Activated T-helper 1 cell treated with anti-CD3 and anti-CD28 coated beads, Interleukin-12 subunit alpha, Interleukin-12 subunit beta, Interleukin-2, Interleukin-4 antibody, amounts not matched to agents 30 ng/mL and 10 ng/mL and 1 ng/mL, durations not matched to agents 14 hours and 24 hours and 36 hours (primary cell): Measurements from ENCODE around the gene TMEM39B. TPM values are rescaled to one million over a fixed set of nuclear protein-coding genes. Genes with fewer than 3 reads are reported as not detected.
"Not testable (repeated sequence)": the region's sequence is repeated elsewhere in the genome, so short reads cannot be mapped to it uniquely, and the experiment has no call there.

Experiments used
- DNase-seq: peaks from one replicate; pipeline ENCODE4 v3.0.0; 2021; ENCODE audit warnings: low spot score
- H3K27ac Mint-ChIP-seq: one replicate; pipeline ENCODE4 v1.8.0; 2021; ENCODE audit warnings: mild to moderate bottlenecking, mixed read lengths
- H3K27me3 Mint-ChIP-seq: one replicate; pipeline ENCODE4 v1.8.0; 2022; ENCODE audit warnings: mild to moderate bottlenecking, moderate library complexity, mixed read lengths; ENCODE audit not compliant: insufficient read depth
- H3K36me3 Mint-ChIP-seq: one replicate; pipeline ENCODE4 v1.8.0; 2021; ENCODE audit warnings: low read depth, mixed read lengths
- H3K4me1 Mint-ChIP-seq: one replicate; pipeline ENCODE4 v1.8.0; 2021; ENCODE audit warnings: low read depth, mixed read lengths
- H3K4me3 Mint-ChIP-seq: one replicate; pipeline ENCODE4 v1.8.0; 2021; ENCODE audit warnings: mild to moderate bottlenecking, moderate library complexity, mixed read lengths
- H3K9me3 Mint-ChIP-seq: one replicate; pipeline ENCODE4 v1.8.0; 2021; ENCODE audit warnings: mixed read lengths
- intact Hi-C: fragments of 100-400 bp; cut with micrococcal nuclease; formaldehyde crosslinking; loops from one replicate; pipeline ENCODE4 v1.15.1; 2024
- total RNA-seq: library from RNA; stranded (reverse); gene quantifications from 2 replicates; pipeline ENCODE4 v1.2.3, GENCODE V29; 2022

TMEM39B gene
- total RNA-seq, 1 donor from 2014 or later, result 38.8 TPM

DNA sequence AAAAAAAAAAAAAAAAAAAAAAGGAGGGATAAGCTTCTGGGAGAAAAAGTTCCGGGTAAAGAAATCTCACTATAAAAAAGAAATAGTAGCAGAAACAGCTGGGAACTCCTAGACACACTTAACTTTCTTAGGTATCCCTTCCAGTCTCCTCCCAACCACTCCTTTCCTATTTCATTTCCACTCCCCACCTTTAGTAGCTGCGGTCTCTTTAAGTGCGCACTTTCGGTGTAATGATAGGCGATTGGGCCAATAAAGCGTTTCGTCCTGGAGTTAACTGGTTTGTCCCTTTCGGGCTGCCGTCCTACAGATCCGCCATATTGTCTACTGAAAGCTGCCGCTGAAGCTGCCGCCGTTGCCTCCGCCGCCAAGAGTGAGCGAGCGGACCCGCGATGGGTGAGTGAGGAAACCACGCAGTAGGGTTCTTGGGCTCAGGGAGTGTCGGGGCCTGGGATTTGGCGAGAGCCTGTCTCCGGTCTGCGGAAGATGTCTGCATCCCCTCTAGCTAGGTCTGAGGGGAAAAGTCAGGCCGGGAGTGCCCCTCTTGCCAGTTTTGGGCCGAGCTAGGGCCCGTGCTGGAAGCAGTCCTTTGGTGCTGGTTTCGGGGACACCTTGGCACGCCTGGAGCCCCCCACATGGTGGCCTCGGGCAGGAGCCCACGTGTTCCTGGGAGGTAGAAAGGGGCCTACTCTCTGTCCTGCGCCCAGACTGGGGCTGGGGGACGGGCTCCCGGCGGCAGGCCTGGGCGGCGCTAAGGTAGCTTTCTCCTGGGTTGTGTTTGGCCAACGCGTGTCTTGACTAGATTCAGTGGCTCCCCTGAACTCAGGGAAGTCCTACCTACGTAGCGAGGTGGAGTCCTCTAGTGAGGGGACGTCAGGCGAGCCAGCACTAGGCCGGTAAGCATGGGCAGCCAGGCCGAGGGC lies 35.3 kb downstream of the TMEM39B start, which contains the start of gene KPNA6:
Gene KPNA6 (plus strand): TSS at position 315 of the 920 bp plus-strand sequence. CDS start 75 bp downstream, at position 390.
- Mint-ChIP-seq H3K27me3 (no peaks in the 10 kb centered on the region), H3K27ac (peak within 1 kb of the TSS; percentile 94), H3K36me3 (peaks cover 10% of the 10 kb centered on the region), H3K4me1 (peaks cover 43% of the 10 kb centered on the region), H3K9me3 (no peaks in the 10 kb centered on the region), H3K4me3 (peak within 1 kb of the TSS; percentile 98)
- intact Hi-C loops, result loop anchor here (1.0 to 5.0 kb wide), 9 partner anchors 35 to 463 kb away; partner anchors contain the start of genes BSDC1, CCDC28B, HDAC1 and PEF1
- peak; percentile 89 for DNase-seq

GRCh38 chr1:32111040-32111623 lies 38.4 kb downstream of the TMEM39B start:
- Mint-ChIP-seq H3K9me3 (no peaks in the 10 kb centered on the region), H3K4me3 (peak overlapping the region; percentile 27), H3K27ac (no peak overlapping the region), H3K4me1 (peaks cover 45% of the 10 kb centered on the region), H3K36me3 (peaks cover 10% of the 10 kb centered on the region), H3K27me3 (no peaks in the 10 kb centered on the region)
- DNase-seq, result no peak
- intact Hi-C loops, result no loop called here

DNA sequence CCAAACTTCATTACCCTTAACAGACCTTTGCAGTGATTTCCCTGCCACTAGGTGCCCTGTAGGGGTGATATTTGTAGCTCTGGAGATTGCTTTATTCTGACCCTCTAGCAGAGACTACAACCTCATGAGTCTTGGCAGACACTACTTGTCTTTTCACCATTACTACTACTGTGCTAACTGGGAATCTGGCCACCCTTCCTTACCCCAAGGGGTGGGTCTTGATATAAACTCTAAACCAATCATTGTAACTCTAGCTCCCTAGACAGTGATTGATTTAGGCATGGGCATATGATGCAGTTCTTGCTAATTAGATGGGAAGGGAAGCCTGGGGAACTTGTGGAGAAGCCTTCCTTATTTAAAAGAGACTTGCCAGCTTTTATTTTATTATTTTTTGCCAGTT lies 39.0 kb downstream of the TMEM39B start:
- intact Hi-C loops, result no loop called here
- Mint-ChIP-seq H3K4me1 (peaks cover 44% of the 10 kb centered on the region), H3K9me3 (no peaks in the 10 kb centered on the region), H3K36me3 (peaks cover 10% of the 10 kb centered on the region), H3K27me3 (no peaks in the 10 kb centered on the region), H3K4me3 (no peak overlapping the region), H3K27ac (no peak overlapping the region)
- no peak for DNase-seq

DNA sequence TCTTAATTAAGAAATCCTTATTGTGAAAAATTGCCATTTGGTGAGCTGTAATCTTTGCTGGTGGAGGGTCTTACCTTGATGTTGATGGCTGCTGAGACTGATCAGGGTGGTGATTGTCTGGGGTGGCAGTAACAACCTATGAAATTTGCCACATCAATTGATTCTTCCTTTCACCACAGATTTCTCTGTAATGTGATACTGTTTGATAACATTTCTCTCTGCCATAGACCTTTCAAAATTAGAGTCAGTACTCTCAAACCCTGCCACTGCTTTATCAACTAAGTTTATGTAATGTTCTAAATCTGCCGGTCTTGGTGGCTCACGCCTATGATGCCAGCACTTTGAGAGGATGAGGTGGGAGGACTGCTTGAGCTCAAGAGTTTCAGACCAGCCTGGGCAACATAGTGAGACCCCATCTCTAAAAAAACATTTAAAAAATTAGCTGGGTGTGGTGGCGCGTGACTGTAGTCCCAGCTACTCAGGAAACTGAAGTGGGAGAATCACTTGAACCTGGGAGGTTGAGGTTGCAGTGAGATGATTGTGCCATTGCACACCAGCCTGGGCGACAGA lies 40.2 kb downstream of the TMEM39B start:
- Mint-ChIP-seq H3K4me3 (no peak overlapping the region), H3K4me1 (peaks cover 40% of the 10 kb centered on the region), H3K36me3 (peaks cover 10% of the 10 kb centered on the region), H3K27me3 (no peaks in the 10 kb centered on the region), H3K27ac (peak overlapping the region; percentile 23), H3K9me3 (no peaks in the 10 kb centered on the region)
- intact Hi-C loops, result no loop called here
- DNase-seq, result no peak

- intact Hi-C loops, H3K27ac Mint-ChIP-seq, H3K4me3 Mint-ChIP-seq, H3K27me3 Mint-ChIP-seq, DNase-seq, H3K9me3 Mint-ChIP-seq: not testable (repeated sequence)
- Mint-ChIP-seq H3K36me3 (peaks cover 11% of the 10 kb centered on the region), H3K4me1 (peaks cover 40% of the 10 kb centered on the region)
Observed at GRCh38 chr1:32113436-32113835, 40.7 kb downstream of the TMEM39B start.

DNA sequence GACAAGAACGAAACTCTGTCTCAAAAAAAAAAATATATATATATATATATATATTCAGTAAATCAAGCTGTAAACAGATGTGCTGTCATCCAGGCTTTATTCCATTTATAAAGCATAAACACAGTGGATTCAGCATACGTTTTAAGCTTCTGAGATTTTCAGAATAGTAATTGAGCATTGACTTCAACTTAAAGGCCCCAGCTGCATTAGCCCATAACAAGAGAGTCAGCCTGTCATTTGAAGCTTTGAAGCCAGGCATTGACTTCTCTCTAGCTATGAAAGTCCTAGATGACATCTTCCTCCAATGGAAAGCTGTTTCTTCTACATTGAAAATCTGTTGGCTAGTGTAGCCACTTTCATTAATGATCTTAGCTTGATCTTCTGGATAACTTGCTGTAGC lies 41.7 kb downstream of the TMEM39B start:
- H3K27ac Mint-ChIP-seq, result no peak overlapping the region
- H3K4me1 Mint-ChIP-seq, result peaks cover 30% of the 10 kb centered on the region
- no peaks in the 10 kb centered on the region for H3K9me3 Mint-ChIP-seq
- no peaks in the 10 kb centered on the region for H3K27me3 Mint-ChIP-seq
- intact Hi-C loops, result no loop called here
- DNase-seq, result no peak
- H3K36me3 Mint-ChIP-seq, result peaks cover 9% of the 10 kb centered on the region
- no peak overlapping the region for H3K4me3 Mint-ChIP-seq

- no peaks in the 10 kb centered on the region for H3K27me3 Mint-ChIP-seq
- peaks cover 9% of the 10 kb centered on the region for H3K36me3 Mint-ChIP-seq
- no peak overlapping the region for H3K27ac Mint-ChIP-seq
- H3K4me1 Mint-ChIP-seq, result peaks cover 24% of the 10 kb centered on the region
- no peaks in the 10 kb centered on the region for H3K9me3 Mint-ChIP-seq
- no peak for DNase-seq
- intact Hi-C loops, result no loop called here
- H3K4me3 Mint-ChIP-seq, result no peak overlapping the region
Observed at GRCh38 chr1:32115496-32115895, 42.8 kb downstream of the TMEM39B start.

DNA sequence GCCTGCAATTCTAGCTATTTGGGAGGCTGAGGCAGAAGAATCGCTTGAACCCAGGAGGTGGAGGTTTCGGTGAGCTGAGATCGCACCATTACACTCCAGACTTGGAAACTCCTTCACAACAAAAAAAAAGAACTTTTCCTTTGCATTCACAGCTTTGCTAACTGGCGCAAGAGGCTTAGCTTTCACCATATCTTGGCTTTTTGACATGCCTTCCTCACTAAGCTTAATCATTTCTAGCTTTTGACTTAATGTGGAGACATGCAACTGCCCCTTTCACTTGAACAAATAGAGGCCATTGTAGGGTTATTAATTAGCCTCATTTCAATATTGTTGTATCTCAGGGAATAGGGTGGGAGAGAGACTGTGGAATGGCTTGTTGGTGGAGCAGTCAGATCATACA lies 43.8 kb downstream of the TMEM39B start:
- Mint-ChIP-seq H3K9me3 (no peaks in the 10 kb centered on the region), H3K36me3 (peaks cover 11% of the 10 kb centered on the region), H3K27ac (no peak overlapping the region), H3K4me3 (no peak overlapping the region), H3K27me3 (no peaks in the 10 kb centered on the region), H3K4me1 (peaks cover 21% of the 10 kb centered on the region)
- no peak for DNase-seq
- intact Hi-C loops, result no loop called here

GRCh38 chr1:32122151-32122550 lies 49.4 kb downstream of the TMEM39B start:
- H3K9me3 Mint-ChIP-seq, result no peaks in the 10 kb centered on the region
- H3K36me3 Mint-ChIP-seq, result peaks cover 6% of the 10 kb centered on the region
- peak overlapping the region; percentile 35 for H3K4me3 Mint-ChIP-seq
- peak overlapping the region; percentile 36 for H3K27ac Mint-ChIP-seq
- H3K27me3 Mint-ChIP-seq, result no peaks in the 10 kb centered on the region
- intact Hi-C loops, result no loop called here
- peaks cover 30% of the 10 kb centered on the region for H3K4me1 Mint-ChIP-seq
- no peak for DNase-seq

GRCh38 chr1:32123361-32123760 lies 50.6 kb downstream of the TMEM39B start:
- not testable (repeated sequence) for DNase-seq

GRCh38 chr1:32125313-32125712 lies 52.6 kb downstream of the TMEM39B start:
- peaks cover 6% of the 10 kb centered on the region for H3K36me3 Mint-ChIP-seq
- H3K9me3 Mint-ChIP-seq, result no peaks in the 10 kb centered on the region
- peaks cover 50% of the 10 kb centered on the region for H3K4me1 Mint-ChIP-seq
- no peak for DNase-seq
- no peak overlapping the region for H3K4me3 Mint-ChIP-seq
- H3K27ac Mint-ChIP-seq, result no peak overlapping the region
- no peaks in the 10 kb centered on the region for H3K27me3 Mint-ChIP-seq
- intact Hi-C loops, result no loop called here

More at GRCh38 chr1:32123361-32123760, 50.6 kb downstream of the TMEM39B start:
- intact Hi-C loops, H3K9me3 Mint-ChIP-seq, H3K36me3 Mint-ChIP-seq, H3K4me3 Mint-ChIP-seq, H3K27me3 Mint-ChIP-seq, H3K27ac Mint-ChIP-seq: not testable (repeated sequence)
- H3K4me1 Mint-ChIP-seq, result peaks cover 41% of the 10 kb centered on the region

GRCh38 chr1:32126770-32127169 lies 54.0 kb downstream of the TMEM39B start:
- intact Hi-C loops, result no loop called here
- no peak for DNase-seq
- Mint-ChIP-seq H3K27me3 (no peaks in the 10 kb centered on the region), H3K4me1 (peaks cover 42% of the 10 kb centered on the region), H3K36me3 (peaks cover 2% of the 10 kb centered on the region), H3K9me3 (no peaks in the 10 kb centered on the region), H3K4me3 (no peak overlapping the region), H3K27ac (no peak overlapping the region)
